ES-I3 (cell line): ENCODE data around the gene GASK1A.
"Not testable (repeated sequence)": the region's sequence is repeated elsewhere in the genome, so short reads cannot be mapped to it uniquely, and the experiment has no call there.

Experiments
- H3K36me3 ChIP-seq: 2 replicates; pipeline ENCODE4 v1.6.1; 2013; ENCODE audit warnings: mild to moderate bottlenecking, low read length, control low read depth, moderate library complexity; ENCODE audit not compliant: insufficient read depth
- H3K4me1 ChIP-seq: 2 replicates; pipeline ENCODE4 v1.6.1; 2013; ENCODE audit warnings: mild to moderate bottlenecking, control low read depth, low read length; ENCODE audit not compliant: insufficient read depth
- H3K9ac ChIP-seq: 2 replicates; pipeline ENCODE4 v1.6.1; 2013; ENCODE audit warnings: low read depth, mild to moderate bottlenecking, low read length, moderate library complexity
- H3K9me3 ChIP-seq: 2 replicates; pipeline ENCODE4 v1.6.1; 2013; ENCODE audit warnings: mild to moderate bottlenecking, low read length, moderate library complexity; ENCODE audit not compliant: control insufficient read depth, insufficient read depth

The GASK1A gene

DNA sequence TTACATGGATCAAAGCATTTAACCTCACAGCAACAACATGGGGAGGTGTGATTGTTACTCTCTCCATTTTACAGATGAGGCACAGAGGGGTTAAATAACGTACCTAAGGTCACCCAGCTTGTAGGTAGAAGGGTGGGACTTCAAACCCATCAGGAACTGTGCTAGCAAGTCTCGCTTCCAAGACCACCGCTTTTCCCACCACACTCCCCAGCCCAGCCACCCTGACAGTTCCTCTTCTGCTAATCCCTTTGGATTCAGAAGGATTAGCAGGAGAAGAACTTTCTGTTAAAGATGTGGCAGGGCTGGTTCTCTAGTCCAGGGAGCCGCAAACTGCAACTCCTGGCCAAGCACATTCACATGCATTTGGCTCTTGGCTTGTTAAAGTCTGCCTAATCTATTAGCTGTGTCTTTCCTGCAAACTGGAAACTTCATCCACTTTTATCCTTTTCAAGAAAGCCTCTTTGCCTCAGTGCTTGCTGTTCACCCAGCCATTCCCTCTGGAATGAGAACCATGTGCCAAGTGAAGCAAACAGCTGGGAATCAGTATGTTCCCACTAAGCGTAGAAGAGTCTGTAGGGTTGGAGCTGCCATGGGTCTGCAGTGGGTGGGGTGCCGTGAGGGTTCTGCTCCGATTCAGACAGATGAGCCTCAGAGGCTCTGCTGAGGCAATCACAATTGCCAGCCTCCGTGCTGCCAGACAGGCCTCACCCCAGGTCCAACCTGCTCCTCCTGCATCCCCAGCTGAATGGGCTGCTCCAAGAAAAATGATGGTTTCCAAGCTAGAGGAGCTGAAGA lies 82.2 kb downstream of the GASK1A start:
- H3K9ac ChIP-seq: no peak overlapping the region
- peaks cover 3% of the 10 kb centered on the region for H3K9me3 ChIP-seq
- H3K36me3 ChIP-seq: peaks cover 3% of the 10 kb centered on the region; the same call in 1 of the 2 replicates
- H3K4me1 ChIP-seq: no peaks in the 10 kb centered on the region

GRCh38 chr3:43062040-43062563 lies 83.0 kb downstream of the GASK1A start:
- no peak overlapping the region for H3K9ac ChIP-seq
- no peaks in the 10 kb centered on the region for H3K4me1 ChIP-seq
- peaks cover 3% of the 10 kb centered on the region; the same call in 1 of the 2 replicates for H3K36me3 ChIP-seq
- peaks cover 3% of the 10 kb centered on the region for H3K9me3 ChIP-seq

DNA sequence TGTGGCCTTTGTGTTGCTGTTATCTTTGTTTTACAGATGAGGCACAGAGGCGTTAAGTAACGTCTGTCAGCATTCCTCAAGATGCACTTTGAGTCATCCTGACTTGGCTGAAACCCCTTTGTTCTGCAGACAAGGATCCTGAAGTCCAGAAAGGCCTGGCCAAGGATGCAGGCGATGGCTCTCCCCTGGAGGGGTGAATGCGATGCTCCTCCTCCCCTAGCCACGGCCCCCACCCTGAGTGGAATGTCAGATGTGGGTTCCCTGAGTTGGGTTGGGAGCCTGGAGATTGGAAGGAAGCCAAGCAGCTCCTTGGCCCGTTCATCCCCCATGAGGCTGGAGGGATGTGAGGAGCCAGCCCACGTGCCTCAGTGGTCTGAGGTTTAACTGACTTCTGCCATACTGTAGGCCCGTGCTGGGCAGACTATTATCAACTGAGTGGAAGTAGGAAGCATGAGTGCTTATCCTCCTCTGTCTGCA lies 83.5 kb downstream of the GASK1A start:
- no peaks in the 10 kb centered on the region for H3K4me1 ChIP-seq
- no peak overlapping the region for H3K9ac ChIP-seq
- H3K36me3 ChIP-seq: peaks cover 3% of the 10 kb centered on the region; the same call in 1 of the 2 replicates
- peaks cover 3% of the 10 kb centered on the region for H3K9me3 ChIP-seq

DNA sequence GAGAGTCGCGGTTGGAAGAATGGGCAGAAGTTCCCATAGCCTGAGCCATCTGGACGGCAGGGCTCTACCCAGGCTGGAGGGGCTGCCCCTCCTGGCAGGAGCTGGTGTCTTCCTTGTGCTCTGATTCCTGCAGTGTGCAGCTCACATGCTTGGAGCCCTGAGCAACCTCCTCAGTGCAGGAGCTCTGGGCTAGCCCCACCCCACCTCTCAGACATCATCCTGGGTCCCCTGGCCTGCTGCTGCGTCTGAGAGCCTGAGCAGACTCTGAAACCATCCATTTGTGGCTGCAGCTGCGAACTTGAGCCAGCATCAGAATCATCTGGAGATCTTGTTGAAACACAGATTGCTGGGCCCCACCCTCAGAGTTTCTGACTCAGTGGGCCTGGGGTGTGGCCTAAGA lies 84.0 kb downstream of the GASK1A start:
- Histone ChIP-seq H3K4me1 (no peaks in the 10 kb centered on the region), H3K36me3 (peaks cover 3% of the 10 kb centered on the region; the same call in 1 of the 2 replicates), H3K9me3 (peaks cover 3% of the 10 kb centered on the region), H3K9ac (no peak overlapping the region)

DNA sequence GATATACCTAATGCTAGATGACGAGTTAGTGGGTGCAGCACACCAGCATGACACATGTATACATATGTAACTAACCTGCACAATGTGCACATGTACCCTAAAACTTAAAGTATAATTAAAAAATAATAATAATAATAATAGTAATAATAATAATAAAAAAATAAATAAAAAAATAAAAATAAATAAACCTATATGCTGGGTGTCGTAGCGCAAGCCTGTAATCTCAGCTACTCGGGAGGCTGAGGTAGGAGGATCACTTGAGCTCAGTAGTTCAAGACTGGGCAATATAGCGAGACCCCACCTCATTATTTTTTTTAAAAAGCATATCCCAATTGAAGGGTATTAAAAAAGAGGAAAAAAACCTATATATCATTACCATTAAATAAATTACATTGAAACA lies 91.6 kb downstream of the GASK1A start:
- not testable (repeated sequence) for H3K36me3 ChIP-seq, H3K9me3 ChIP-seq, H3K9ac ChIP-seq, H3K4me1 ChIP-seq

DNA sequence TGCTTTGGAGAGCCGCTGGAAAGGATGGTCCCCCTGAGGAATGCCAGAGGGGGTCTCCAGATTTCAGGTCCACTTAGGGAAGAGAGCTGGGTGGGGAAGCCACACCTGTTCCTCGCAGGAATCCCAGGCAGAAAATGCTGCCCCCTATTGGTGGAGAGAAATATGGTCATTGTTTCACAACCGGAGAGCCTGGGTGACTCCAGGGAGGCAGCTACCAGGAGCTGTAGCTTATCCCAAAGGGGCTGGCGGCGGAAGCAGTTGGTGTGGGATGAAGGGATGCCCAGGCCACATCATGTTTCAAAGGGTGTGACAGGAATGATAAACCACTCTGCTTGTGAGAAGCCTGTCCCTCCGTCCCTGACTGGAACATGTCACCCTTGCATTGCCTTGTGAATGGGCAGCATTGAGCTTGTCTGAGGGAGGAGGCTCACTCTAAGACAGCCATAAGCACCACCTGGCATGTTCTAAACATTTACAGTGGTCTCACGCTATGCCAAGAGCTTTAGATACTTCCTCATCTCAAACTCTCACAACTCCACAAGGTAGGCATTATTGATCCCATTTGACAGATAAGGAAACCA lies 92.3 kb downstream of the GASK1A start:
- Histone ChIP-seq H3K9ac (no peak overlapping the region), H3K9me3 (no peaks in the 10 kb centered on the region), H3K36me3 (no peaks in the 10 kb centered on the region), H3K4me1 (no peaks in the 10 kb centered on the region)

GRCh38 chr3:43072361-43072760 lies 93.2 kb downstream of the GASK1A start:
- Histone ChIP-seq H3K9me3 (no peaks in the 10 kb centered on the region), H3K9ac (no peak overlapping the region), H3K36me3 (no peaks in the 10 kb centered on the region), H3K4me1 (no peaks in the 10 kb centered on the region)

DNA sequence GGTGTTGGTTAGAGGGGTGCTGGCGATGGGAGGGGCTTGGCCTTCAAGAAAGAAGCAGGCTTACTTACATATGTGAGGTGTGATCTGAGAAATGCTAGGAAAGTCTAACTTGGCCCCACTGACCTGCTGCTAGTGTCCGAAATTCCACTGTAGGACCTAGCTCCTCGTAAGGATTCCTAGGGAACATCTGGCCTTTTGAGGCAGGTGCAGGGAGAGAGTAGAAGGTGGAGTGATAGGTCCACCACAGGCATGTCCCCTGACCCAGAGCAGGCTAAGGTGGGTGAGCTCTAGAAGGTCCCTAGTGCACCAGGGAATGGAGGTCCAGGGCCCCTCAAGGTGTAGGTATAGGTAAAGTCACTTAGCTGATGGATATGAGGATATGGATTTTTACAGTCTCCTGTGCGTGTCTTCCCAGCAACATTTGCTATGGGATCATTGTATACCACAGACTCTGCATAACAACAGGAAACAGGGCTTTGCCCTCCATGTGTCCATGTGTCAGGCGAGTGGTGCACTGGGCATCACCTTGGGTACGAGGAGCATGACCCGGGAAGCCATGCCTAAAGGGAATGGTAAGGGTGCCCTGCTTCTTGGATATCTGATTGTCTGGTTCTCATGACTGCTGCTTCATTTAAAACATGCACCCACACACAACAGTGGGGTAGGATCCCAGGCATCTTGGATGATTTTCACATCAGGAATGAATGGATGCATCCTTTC lies 94.2 kb downstream of the GASK1A start:
- no peaks in the 10 kb centered on the region for H3K9me3 ChIP-seq
- H3K36me3 ChIP-seq: no peaks in the 10 kb centered on the region
- no peaks in the 10 kb centered on the region for H3K4me1 ChIP-seq
- no peak overlapping the region for H3K9ac ChIP-seq

GRCh38 chr3:43073836-43074220 lies 94.7 kb downstream of the GASK1A start:
- Histone ChIP-seq H3K4me1 (no peaks in the 10 kb centered on the region), H3K9ac (no peak overlapping the region), H3K36me3 (no peaks in the 10 kb centered on the region), H3K9me3 (no peaks in the 10 kb centered on the region)

- Histone ChIP-seq H3K36me3 (no peaks in the 10 kb centered on the region), H3K9ac (no peak overlapping the region), H3K4me1 (no peaks in the 10 kb centered on the region), H3K9me3 (no peaks in the 10 kb centered on the region)
Measured at GRCh38 chr3:43074482-43074881, 95.4 kb downstream of the GASK1A start.

DNA sequence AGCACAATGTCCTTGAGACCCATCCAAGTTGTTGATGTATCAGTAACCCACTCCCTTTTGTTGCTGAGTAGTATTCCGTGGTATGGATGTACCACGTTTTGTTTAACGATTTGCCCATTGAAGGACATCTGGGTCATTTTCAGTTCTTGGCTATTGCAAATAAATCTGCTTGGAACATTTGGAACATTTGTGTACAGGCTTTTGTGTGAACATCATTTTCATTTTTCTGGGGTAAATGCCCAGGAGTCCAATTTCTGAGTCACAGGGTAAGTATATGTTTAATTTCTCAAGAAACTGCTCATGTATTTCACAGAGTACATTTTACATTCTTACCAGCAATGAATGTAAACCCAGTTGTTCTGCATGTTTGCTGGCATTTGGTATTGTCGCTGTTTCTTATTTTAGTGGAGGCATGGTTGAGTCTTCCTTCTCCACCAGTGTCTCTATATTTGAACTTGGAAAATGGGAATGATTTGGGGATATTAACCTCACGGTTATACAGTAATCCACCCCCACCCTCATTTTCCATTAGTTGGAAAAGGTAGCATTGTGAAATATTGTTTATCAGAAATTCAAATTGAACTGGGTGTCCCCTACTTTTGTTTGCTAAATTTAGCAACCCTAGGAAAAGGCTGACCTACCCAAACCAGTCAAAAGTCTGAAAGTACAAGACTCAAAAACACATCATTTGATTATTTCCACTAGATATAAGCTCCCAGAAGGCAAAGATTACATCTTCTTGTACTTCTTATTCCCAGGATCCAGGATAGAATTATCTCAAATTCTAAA lies 96.0 kb downstream of the GASK1A start:
- Histone ChIP-seq H3K9me3 (no peaks in the 10 kb centered on the region), H3K36me3 (no peaks in the 10 kb centered on the region), H3K9ac (no peak overlapping the region), H3K4me1 (no peaks in the 10 kb centered on the region)

DNA sequence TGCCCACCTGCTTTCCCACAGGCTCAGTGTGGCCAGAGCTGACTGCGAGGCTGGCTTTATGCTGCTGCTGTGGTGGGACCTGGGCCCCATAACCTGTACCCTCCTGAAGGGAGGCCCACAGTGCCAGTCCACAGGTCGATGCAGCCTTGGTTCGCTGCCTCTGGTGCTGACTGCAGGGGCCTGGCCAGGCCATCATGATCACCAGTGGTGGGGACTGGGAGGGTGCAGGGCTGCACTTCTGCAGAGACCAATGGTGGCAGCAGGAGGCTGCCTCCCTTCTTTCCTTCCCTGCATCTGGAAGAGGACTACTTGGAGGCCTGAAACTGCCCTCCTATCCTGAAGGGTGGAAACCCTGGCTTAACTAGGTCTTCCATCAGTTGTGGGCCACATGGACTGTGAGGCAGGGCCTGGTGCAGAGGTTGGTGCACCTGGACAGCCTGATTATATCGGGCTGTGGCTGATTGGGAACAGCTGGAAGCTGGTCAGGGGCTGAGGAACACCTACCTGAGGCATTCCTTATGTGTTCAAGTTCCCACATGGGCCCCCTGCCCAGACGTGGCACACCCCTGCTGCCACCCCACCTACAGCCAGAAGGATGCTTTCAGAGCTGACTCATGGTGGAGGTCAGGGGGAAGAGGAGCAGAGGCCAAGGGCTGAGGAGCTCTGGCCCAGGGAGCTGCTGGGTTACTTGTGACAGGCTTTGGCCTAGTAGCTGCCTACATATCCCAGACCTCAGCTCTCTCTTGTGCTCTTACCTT lies 97.0 kb downstream of the GASK1A start:
- no peaks in the 10 kb centered on the region for H3K36me3 ChIP-seq
- H3K9me3 ChIP-seq: no peaks in the 10 kb centered on the region

DNA sequence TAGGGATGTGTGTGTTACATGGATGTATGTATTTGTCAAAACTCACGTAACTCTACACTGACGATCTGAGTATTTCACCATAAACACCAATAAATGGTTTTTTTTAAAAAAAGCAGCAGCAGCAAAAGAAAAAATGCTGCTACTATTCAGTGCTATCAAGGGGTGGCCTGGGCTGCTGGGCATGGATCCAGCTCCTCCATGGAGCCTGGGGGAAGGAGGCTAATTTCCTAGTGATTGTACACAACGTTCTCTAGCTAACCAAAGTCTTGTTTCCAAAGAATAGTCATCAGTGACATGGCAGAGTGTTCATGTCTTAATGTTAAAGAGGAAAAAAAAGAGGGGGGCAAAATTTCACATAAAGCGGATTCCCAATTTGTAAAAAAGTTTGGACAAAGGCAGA lies 97.7 kb downstream of the GASK1A start:
- H3K4me1 ChIP-seq: no peaks in the 10 kb centered on the region
- H3K9me3 ChIP-seq: no peaks in the 10 kb centered on the region
- H3K9ac ChIP-seq: no peak overlapping the region
- H3K36me3 ChIP-seq: no peaks in the 10 kb centered on the region

More for the DNA sequence above, 97.0 kb downstream of the GASK1A start:
- no peak overlapping the region for H3K9ac ChIP-seq
- H3K4me1 ChIP-seq: no peaks in the 10 kb centered on the region
